ENCODE data around the gene RNF14. TPM values are rescaled to one million over a fixed set of nuclear protein-coding genes. Genes with fewer than 3 reads are reported as not detected.

RNF14 gene
- total RNA-seq, 1 experiment from 2014 or later, result 20.1 TPM

GRCh38 chr5:141941307-141941706, 27.6 kb upstream of the RNF14 start:
- H3K9me3 Mint-ChIP-seq, result no peaks in the 10 kb centered on the region
- Histone ChIP-seq H3K56ac (ENCODE audit: insufficient read length, low read depth, low read length) (no peak overlapping the region), H3K9ac (ENCODE audit: extremely low read depth, insufficient read length, low read length) (no peak overlapping the region), H3K9me3 (ENCODE audit: control insufficient read depth, low read depth, low read length) (no peaks in the 10 kb centered on the region), H2BK20ac (ENCODE audit: low read depth, low read length, poor library complexity, severe bottlenecking) (no peak overlapping the region), H3K27ac (ENCODE audit: insufficient read length, low read depth, low read length) (no peak overlapping the region), H2BK120ac (ENCODE audit: low read depth, low read length, poor library complexity, severe bottlenecking) (no peak overlapping the region), H3K4me2 (ENCODE audit: insufficient read depth, insufficient read length, low read length) (no peak overlapping the region), H4K91ac (ENCODE audit: insufficient read length, low read depth, low read length) (no peak overlapping the region), H2AFZ (ENCODE audit: low read length) (no peak overlapping the region), H2BK15ac (ENCODE audit: low read depth, low read length) (no peak overlapping the region), H3K79me2 (ENCODE audit: insufficient read depth, low read length) (no peaks in the 10 kb centered on the region), H3K14ac (ENCODE audit: insufficient read depth, low read length) (no peak overlapping the region), H3K23ac (ENCODE audit: insufficient read length, low read depth, low read length) (no peak overlapping the region), H4K5ac (ENCODE audit: insufficient read length, low read depth, low read length) (no peak overlapping the region), H3K23me2 (ENCODE audit: insufficient read length, low read depth, low read length, poor library complexity, severe bottlenecking) (no peaks in the 10 kb centered on the region), H2BK5ac (ENCODE audit: insufficient read length, low read length) (no peak overlapping the region), H2AK5ac (ENCODE audit: insufficient read length, low read length) (no peak overlapping the region), H3K27me3 (ENCODE audit: insufficient read depth, low read length) (no peaks in the 10 kb centered on the region), H4K8ac (replicated peaks; ENCODE audit: insufficient read length, low read depth, low read length) (no peak overlapping the region), H3K79me1 (ENCODE audit: insufficient read depth, low read depth, low read length, poor library complexity, severe bottlenecking) (no peaks in the 10 kb centered on the region), H4K20me1 (ENCODE audit: control insufficient read depth, insufficient read depth, insufficient read length) (peaks cover 2% of the 10 kb centered on the region), H3K4me1 (ENCODE audit: insufficient read depth, low read length) (no peaks in the 10 kb centered on the region), H3T11ph (ENCODE audit: low read length) (no peak overlapping the region), H2BK12ac (ENCODE audit: insufficient read length, low read depth, low read length) (no peak overlapping the region), H3K18ac (ENCODE audit: insufficient read length, low read depth, low read length) (no peak overlapping the region), H3K4ac (ENCODE audit: low read depth, low read length) (no peak overlapping the region)
- peaks cover 10% of the 10 kb centered on the region for H3K27me3 Mint-ChIP-seq (ENCODE audit: low read depth)
- no peak for TF ChIP-seq CTCF (conservative IDR thresholded peaks at IDR 0.05)
- no peak for DNase-seq
- H3K36me3 Mint-ChIP-seq (ENCODE audit: insufficient read depth in 1 of 3, low read depth in 3 of 3), result peaks cover 0 to 29% (median 22%) of the 10 kb centered on the region in 3 experiments; a peak in 6 of 7 replicates
- H3K4me3 Mint-ChIP-seq, result no peak overlapping the region
- no CpG with 5 or more reads among the region's 6 CpGs for WGBS (ENCODE audit: extremely low coverage, insufficient read length, low lambda C conversion rate)
- H3K27ac Mint-ChIP-seq, result peak overlapping the region in 1 of 3 experiments; percentile 71; a peak in 1 of 7 replicates
- H3K4me1 Mint-ChIP-seq, result peaks cover 15 to 17% of the 10 kb centered on the region in 2 experiments
